22Rv1 (cell line): ENCODE results near the gene WDTC1.

ENCODE experiments used
- CTCF ChIP-seq: fragments of 450-650 bp; IDR thresholded peaks from 2 replicates; pipeline ENCODE4 v1.5.1; 2017; ENCODE audit warnings: mild to moderate bottlenecking
- ZFX ChIP-seq: fragments of 450-650 bp; IDR thresholded peaks from 2 replicates; pipeline ENCODE4 v1.6.1; 2017; ENCODE audit warnings: antibody characterized with exemption, borderline replicate concordance

- no peak for TF ChIP-seq ZFX
- no peak for TF ChIP-seq CTCF
Observed at GRCh38 chr1:27327964-27328363, 93.5 kb downstream of the WDTC1 start.
